HEK293T (cell line): ENCODE results near the gene PCSK5.
"Not testable (repeated sequence)": the region's sequence is repeated elsewhere in the genome, so short reads cannot be mapped to it uniquely, and the experiment has no call there.

Experiments used
- CTCF ChIA-PET: fragments of 350-600 bp; formaldehyde crosslinking; extraction: SDS; loops from one replicate; lab custom pipeline; 2021; ENCODE audit warnings: antibody characterized with exemption, inconsistent platforms; lab: Yijun Ruan, JAX
- POLR2A ChIA-PET: fragments of 350-600 bp; formaldehyde crosslinking; extraction: SDS; loops from one replicate; lab custom pipeline; 2020; ENCODE audit warnings: antibody characterized with exemption, inconsistent platforms; lab: Yijun Ruan, JAX
- DNase-seq: peaks from one replicate; pipeline ENCODE4 v3.0.0; 2012; ENCODE audit warnings: mixed read lengths; ENCODE audit errors: extremely low spot score
- ARNT ChIP-seq: fragments of 450-650 bp; IDR thresholded peaks from 2 replicates; pipeline ENCODE4 v1.6.1; 2017; ENCODE audit warnings: mild to moderate bottlenecking
- BHLHE40 ChIP-seq: fragments of 450-650 bp; IDR thresholded peaks from 2 replicates; pipeline ENCODE4 v1.6.1; 2016; ENCODE audit warnings: mild to moderate bottlenecking, moderate library complexity, borderline replicate concordance
- CTBP1 ChIP-seq: fragments of 450-650 bp; IDR thresholded peaks from 2 replicates; pipeline ENCODE4 v1.6.1; 2016; ENCODE audit warnings: borderline replicate concordance
- ELF4 ChIP-seq: fragments of 450-650 bp; IDR thresholded peaks from 2 replicates; pipeline ENCODE4 v1.6.1; 2017; ENCODE audit warnings: antibody characterized with exemption
- FOXA1 ChIP-seq: fragments of 450-650 bp; IDR thresholded peaks from 2 replicates; pipeline ENCODE4 v1.6.1; 2016; ENCODE audit warnings: mild to moderate bottlenecking
- FOXK2 ChIP-seq: fragments of 450-650 bp; IDR thresholded peaks from 2 replicates; pipeline ENCODE4 v1.6.1; 2016; ENCODE audit warnings: mild to moderate bottlenecking
- FOXM1 ChIP-seq: fragments of 450-650 bp; IDR thresholded peaks from 2 replicates; pipeline ENCODE4 v1.6.1; 2017; ENCODE audit warnings: mild to moderate bottlenecking, borderline replicate concordance
- HDGF ChIP-seq: fragments of 450-650 bp; IDR thresholded peaks from 2 replicates; pipeline ENCODE4 v1.6.1; 2017; ENCODE audit warnings: antibody characterized with exemption, borderline replicate concordance
- L3MBTL2 ChIP-seq: fragments of 450-650 bp; conservative IDR thresholded peaks from 2 replicates; pipeline ENCODE4 v1.6.1; 2016; ENCODE audit warnings: mild to moderate bottlenecking
- LEF1 ChIP-seq: fragments of 450-650 bp; IDR thresholded peaks from 2 replicates; pipeline ENCODE4 v1.6.1; 2017; ENCODE audit warnings: mild to moderate bottlenecking, borderline replicate concordance
- NFRKB ChIP-seq: fragments of 450-650 bp; IDR thresholded peaks from 2 replicates; pipeline ENCODE4 v1.6.1; 2016; ENCODE audit warnings: mild to moderate bottlenecking, moderate library complexity
- SP1 ChIP-seq: fragments of 450-650 bp; IDR thresholded peaks from 2 replicates; pipeline ENCODE4 v1.6.1; 2017
- SUZ12 ChIP-seq: fragments of 450-650 bp; IDR thresholded peaks from 2 replicates; pipeline ENCODE4 v1.6.1; 2016; ENCODE audit warnings: mild to moderate bottlenecking
- TARDBP ChIP-seq: fragments of 450-650 bp; IDR thresholded peaks from 2 replicates; pipeline ENCODE4 v1.6.1; 2016
- ZNF384 ChIP-seq: fragments of 450-650 bp; IDR thresholded peaks from 2 replicates; pipeline ENCODE4 v1.6.1; 2016
- TF ChIP-seq, protein P1 (sequence below): fragments of 450-650 bp; IDR thresholded peaks from 2 replicates; pipeline ENCODE4 v1.6.1; 2016

Gene PCSK5

DNA sequence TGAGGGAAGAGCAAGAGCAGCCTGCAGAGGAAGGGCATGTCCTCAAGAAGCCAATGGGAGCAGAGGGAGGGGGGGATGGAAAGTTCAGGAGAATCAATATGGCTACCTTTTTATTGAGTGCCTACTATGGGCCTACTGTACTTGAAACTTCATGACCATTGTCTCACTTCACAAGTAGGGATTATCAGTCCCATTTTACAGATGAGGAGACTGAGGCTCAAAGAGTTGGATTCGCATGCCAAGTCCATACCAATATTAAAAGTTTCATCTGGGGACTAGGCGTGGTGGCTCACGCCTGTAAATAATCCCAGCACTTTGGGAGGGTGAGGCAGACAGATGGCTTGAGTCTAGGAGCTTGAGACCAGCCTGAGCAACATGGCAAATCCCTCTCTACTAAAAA, 463.7 kb downstream of the PCSK5 start:
- TF ChIP-seq FOXM1 (no peak), LEF1 (no peak), SUZ12 (no peak), FOXA1 (no peak), ZNF384 (no peak), L3MBTL2 (no peak), BHLHE40 (no peak), CTBP1 (no peak), SP1 (no peak), TARDBP (no peak), FOXK2 (no peak), NFRKB (no peak), ARNT (no peak), HDGF (no peak), ELF4 (no peak)
- TF ChIP-seq, protein P1, sequence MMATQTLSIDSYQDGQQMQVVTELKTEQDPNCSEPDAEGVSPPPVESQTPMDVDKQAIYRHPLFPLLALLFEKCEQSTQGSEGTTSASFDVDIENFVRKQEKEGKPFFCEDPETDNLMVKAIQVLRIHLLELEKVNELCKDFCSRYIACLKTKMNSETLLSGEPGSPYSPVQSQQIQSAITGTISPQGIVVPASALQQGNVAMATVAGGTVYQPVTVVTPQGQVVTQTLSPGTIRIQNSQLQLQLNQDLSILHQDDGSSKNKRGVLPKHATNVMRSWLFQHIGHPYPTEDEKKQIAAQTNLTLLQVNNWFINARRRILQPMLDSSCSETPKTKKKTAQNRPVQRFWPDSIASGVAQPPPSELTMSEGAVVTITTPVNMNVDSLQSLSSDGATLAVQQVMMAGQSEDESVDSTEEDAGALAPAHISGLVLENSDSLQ: no peak
- ChIA-PET POLR2A (no interaction called here), CTCF (no interaction called here)
- no peak for DNase-seq

DNA sequence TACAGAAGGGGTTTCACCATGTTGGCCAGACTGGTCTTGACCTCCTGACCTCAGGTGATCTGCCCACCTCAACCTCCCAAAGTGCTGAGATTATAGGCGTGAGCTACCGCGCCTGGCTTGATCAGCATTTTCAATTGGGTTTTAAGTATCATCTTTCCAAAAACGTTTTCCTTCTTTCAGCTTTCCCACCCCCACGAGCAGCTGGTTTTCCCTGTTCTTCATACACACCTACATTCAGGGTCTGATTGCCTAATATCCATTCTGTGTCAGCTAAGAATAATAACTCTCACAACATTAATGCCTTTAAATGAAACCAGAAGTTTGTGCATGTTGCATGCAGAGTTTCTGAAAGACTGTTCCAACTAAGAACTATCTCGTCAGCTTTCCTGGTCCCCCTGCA, 465.4 kb downstream of the PCSK5 start:
- TF ChIP-seq HDGF (no peak), BHLHE40 (no peak), ELF4 (no peak), L3MBTL2 (no peak), SP1 (no peak), FOXK2 (no peak), FOXA1 (no peak), SUZ12 (no peak), ZNF384 (no peak)
- TF ChIP-seq, protein P1: no peak
- DNase-seq: no peak
- POLR2A ChIA-PET: no interaction called here
- CTCF ChIA-PET: interaction anchor here (0.6 to 1.1 kb wide), 2 partner anchors 9 to 64 kb away, joined by 3 read pairs; no protein-coding TSS in a partner anchor

DNA sequence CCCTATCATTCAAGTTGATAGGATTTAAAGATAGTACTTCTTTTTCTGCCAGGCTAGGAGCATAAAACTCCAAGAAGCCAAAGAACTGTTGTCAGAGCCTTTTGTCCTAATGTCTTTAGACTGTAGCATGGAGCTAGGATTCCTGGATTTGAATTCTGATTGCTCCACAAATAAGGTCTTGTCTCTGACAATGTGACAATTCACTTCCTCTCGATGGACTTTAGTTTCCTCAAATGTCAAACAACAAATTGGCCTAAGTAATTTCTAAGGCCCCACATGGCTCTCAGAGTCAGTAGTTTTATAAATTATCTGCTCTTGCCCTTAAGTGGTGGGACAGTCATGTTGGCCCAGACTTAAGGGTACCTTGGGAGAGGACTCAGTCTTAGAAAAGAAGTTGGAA, 467.1 kb downstream of the PCSK5 start:
- CTCF ChIA-PET: no interaction called here
- no peak for DNase-seq
- TF ChIP-seq FOXM1 (no peak), FOXA1 (no peak), TARDBP (no peak), FOXK2 (no peak), ELF4 (no peak), SP1 (no peak), L3MBTL2 (no peak), CTBP1 (no peak)
- TF ChIP-seq, protein P1: no peak
- POLR2A ChIA-PET: no interaction called here

DNA sequence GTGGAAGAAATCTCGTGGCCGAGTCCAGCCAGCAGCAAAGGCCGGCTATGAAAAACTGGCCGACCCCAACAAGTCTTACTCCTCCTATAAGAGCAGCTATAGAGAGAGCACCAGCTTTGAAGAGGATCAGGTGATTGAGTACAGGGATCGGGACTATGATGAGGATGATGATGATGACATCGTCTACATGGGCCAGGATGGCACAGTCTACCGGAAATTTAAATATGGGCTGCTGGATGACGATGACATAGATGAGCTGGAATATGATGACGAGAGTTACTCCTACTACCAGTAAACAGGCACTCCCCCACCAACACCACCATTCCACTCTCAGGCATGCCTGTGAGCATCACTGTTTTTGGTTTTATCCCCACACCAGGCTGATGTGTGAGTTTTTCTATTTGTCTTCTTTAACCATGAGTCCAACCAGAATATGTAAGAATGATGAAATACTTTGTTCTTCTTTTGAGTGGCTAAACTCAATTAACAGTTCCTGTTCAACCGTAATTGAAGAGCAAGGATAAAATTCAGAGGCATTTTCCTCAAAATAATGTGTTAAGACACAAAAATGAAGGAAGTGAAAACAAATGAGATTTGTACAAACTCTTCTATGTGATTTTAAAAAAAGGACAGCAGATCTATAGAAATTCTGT, 468.3 kb downstream of the PCSK5 start:
- no peak for DNase-seq
- TF ChIP-seq ELF4 (no peak), LEF1 (no peak), FOXM1 (no peak), ARNT (no peak), NFRKB (no peak), SUZ12 (no peak), FOXA1 (no peak), BHLHE40 (no peak), FOXK2 (no peak), TARDBP (no peak), SP1 (no peak), HDGF (no peak), CTBP1 (no peak), L3MBTL2 (no peak), ZNF384 (no peak)
- TF ChIP-seq, protein P1: no peak
- CTCF ChIA-PET: no interaction called here
- POLR2A ChIA-PET: no interaction called here

DNA sequence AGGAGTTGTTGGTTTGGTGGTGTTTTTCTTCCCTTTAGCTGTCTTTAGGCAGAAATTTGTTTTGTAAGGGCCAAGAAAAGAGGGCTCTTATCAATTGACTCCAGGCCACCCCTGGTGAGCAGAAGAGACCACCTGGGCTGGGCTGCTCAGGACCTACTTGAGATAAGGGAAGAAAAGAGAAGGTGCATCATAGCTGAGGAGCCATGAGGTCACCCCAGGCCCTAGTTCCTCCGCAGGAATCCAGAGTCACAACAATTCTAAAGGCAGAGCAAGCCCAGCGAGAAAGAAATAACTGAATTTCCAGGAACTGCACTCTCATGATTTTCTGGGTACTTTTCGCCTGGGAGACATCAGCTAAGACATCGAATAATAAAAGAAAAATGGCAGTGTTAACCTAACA, 468.9 kb downstream of the PCSK5 start:
- TF ChIP-seq FOXA1 (no peak), ARNT (no peak), NFRKB (no peak), TARDBP (no peak), HDGF (no peak), BHLHE40 (no peak), LEF1 (no peak), FOXM1 (no peak), SUZ12 (no peak), ELF4 (no peak), L3MBTL2 (no peak), ZNF384 (no peak), CTBP1 (no peak), FOXK2 (no peak)
- ChIA-PET CTCF (no interaction called here), POLR2A (no interaction called here)
- no peak for DNase-seq

DNA sequence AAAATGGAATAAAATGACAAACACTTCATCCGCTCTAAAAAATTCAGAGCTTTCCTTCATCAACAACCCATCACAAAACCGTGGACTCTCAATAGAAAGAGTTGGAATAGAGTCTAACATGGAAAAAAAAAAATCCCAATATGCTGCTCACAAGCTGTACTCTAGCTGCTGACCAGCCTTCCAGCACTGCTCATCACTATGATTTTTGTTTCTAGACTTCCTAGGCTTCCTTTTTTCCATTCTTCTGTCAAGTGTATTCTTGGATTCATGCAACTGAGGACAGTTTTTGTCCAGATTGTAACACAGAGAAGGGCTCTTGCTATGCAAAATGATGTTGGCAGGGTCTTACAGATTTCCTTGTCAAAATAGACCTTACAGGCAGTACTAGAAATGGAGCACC, 469.3 kb downstream of the PCSK5 start:
- ChIA-PET POLR2A (no interaction called here), CTCF (no interaction called here)
- TF ChIP-seq BHLHE40: no peak
- no peak for TF ChIP-seq FOXA1
- no peak for TF ChIP-seq TARDBP
- no peak for TF ChIP-seq FOXM1
- TF ChIP-seq FOXK2: no peak
- TF ChIP-seq, protein P1: no peak
- TF ChIP-seq ZNF384: no peak
- no peak for TF ChIP-seq CTBP1
- TF ChIP-seq L3MBTL2: no peak
- TF ChIP-seq NFRKB: no peak
- TF ChIP-seq LEF1: no peak
- no peak for TF ChIP-seq HDGF
- TF ChIP-seq ARNT: no peak
- no peak for TF ChIP-seq SP1
- DNase-seq: no peak

DNA sequence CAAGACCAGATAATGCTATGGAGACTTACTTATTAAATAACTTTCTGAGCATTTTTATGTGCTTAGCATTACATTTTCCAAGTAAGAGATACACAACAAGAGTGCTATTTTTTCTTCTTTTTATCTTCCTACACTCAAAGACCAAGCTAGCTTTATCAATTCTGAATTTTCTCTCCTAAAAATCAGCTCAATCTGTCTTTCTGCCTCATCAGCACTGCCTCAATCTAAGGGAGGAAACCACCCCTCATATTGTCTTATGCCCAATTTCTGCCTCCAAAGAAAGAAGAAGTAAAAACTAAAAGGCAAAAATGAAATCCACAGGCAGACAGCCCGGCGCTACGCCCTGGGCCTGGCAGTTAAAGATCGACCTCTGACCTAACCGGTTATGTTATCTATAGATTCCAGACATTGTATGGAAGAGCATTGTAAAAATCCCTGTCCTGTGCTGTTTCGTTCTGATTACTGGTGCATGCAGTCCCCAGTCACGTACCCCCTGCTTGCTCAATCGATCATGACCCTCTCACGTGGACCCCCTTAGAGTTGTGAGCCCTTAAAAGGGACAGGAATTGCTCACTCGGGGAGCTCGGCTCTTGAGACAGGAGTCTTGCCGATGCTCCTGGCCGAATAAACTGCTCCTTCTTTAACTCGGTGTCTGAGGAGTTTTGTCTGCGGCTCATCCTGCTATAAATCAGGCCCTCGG, 472.0 kb downstream of the PCSK5 start:
- POLR2A ChIA-PET: not testable (repeated sequence)

More for the DNA sequence above, 472.0 kb downstream of the PCSK5 start:
- DNase-seq, CTCF ChIA-PET: not testable (repeated sequence)
